Caco-2 (cell line): ENCODE results near the gene RPA1. TPM values are rescaled to one million over a fixed set of nuclear protein-coding genes. Genes with fewer than 3 reads are reported as not detected.

Experiments used
- Bru-seq: library from RNA; stranded (reverse); fragments of 400-500 nt; gene quantifications from one replicate; lab custom pipeline; 2021; lab: Mats Ljungman, UMichigan
- BruChase-seq, 2 experiments: library from RNA; stranded (reverse); fragments of 400-500 nt; gene quantifications; one replicate each; lab custom pipeline; 2021; lab: Mats Ljungman, UMichigan
- BruUV-seq: library from RNA; stranded (reverse); fragments of 400-500 nt; replicated peaks from 2 replicates; lab custom pipeline; 2021; lab: Mats Ljungman, UMichigan
- CTCF ChIA-PET: fragments of 300-600 bp; sonication (Branson Sonifier 250); formaldehyde crosslinking; loops from one replicate; lab custom pipeline; 2022; ENCODE audit warnings: antibody characterized with exemption; lab: Charles Lee
- POLR2A ChIA-PET: fragments of 300-600 bp; sonication (Branson Sonifier 250); formaldehyde crosslinking; loops from one replicate; lab custom pipeline; 2022; ENCODE audit warnings: antibody characterized with exemption; lab: Charles Lee
- DNase-seq, 2 experiments: peaks; one replicate each; pipeline versions ENCODE4 v3.0.0 to v3.0.0-alpha.2; 2020 to 2022
- H3K27me3 ChIP-seq: replicated peaks from 2 replicates; pipeline ENCODE4 v1.6.0; 2011; ENCODE audit warnings: low read length; ENCODE audit not compliant: control insufficient read depth, insufficient read depth
- H3K36me3 ChIP-seq: 2 replicates; pipeline ENCODE4 v1.5.1; 2011; ENCODE audit warnings: low read length; ENCODE audit not compliant: control insufficient read depth, insufficient read depth
- H3K4me1 ChIP-seq: fragments of 250-450 bp; sonication (Bioruptor Pico); 2 replicates; pipeline ENCODE4 v1.5.1; 2020; ENCODE audit warnings: mild to moderate bottlenecking
- H3K4me3 ChIP-seq: 2 replicates; pipeline ENCODE4 v1.5.1; 2011; ENCODE audit warnings: low read depth, mild to moderate bottlenecking, control low read depth, low read length
- H3K9me3 ChIP-seq: fragments of 250-450 bp; sonication (Bioruptor Pico); 2 replicates; pipeline ENCODE4 v1.5.1; 2020; ENCODE audit warnings: mild to moderate bottlenecking, moderate library complexity
- H3K27ac Mint-ChIP-seq: one replicate; pipeline ENCODE4 v1.8.0; 2022; ENCODE audit warnings: mixed read lengths; ENCODE audit not compliant: unreplicated experiment
- H3K27me3 Mint-ChIP-seq: one replicate; pipeline ENCODE4 v1.8.0; 2022; ENCODE audit warnings: mixed read lengths; ENCODE audit not compliant: insufficient read depth, unreplicated experiment
- H3K36me3 Mint-ChIP-seq: one replicate; pipeline ENCODE4 v1.8.0; 2022; ENCODE audit warnings: mild to moderate bottlenecking, mixed read lengths; ENCODE audit not compliant: insufficient read depth, unreplicated experiment
- H3K4me1 Mint-ChIP-seq: one replicate; pipeline ENCODE4 v1.8.0; 2022; ENCODE audit warnings: low read depth, mixed read lengths; ENCODE audit not compliant: unreplicated experiment
- H3K4me3 Mint-ChIP-seq: one replicate; pipeline ENCODE4 v1.8.0; 2022; ENCODE audit warnings: mild to moderate bottlenecking, moderate library complexity, mixed read lengths; ENCODE audit not compliant: unreplicated experiment
- H3K9me3 Mint-ChIP-seq: one replicate; pipeline ENCODE4 v1.8.0; 2022; ENCODE audit warnings: mixed read lengths; ENCODE audit not compliant: unreplicated experiment
- intact Hi-C: fragments of 100-400 bp; cut with micrococcal nuclease; formaldehyde crosslinking; loops from one replicate; pipeline ENCODE4 v1.10.0; 2022; ENCODE audit not compliant: unreplicated experiment
- long read RNA-seq: library from polyadenylated mRNA; stranded (forward); transcript quantifications from one replicate; pipeline ENCODE4 v2.0.0, GENCODE V29; 2022
- total RNA-seq: library from RNA; stranded (reverse); gene quantifications from 2 replicates; pipeline ENCODE4 v1.2.3, GENCODE V29; 2022
- TF ChIP-seq, protein P1 (sequence below), 2 experiments: fragments of 200-600 bp in 1 of 2; IDR thresholded peaks; 1 replicate in 1 of 2; 2 replicates in 1 of 2; pipeline versions ENCODE4 v1.5.1 to v1.8.0; 2011 to 2022; ENCODE audit warnings: antibody characterized with exemption in 1 of 2, control low read depth in 1 of 2, inconsistent platforms in 1 of 2, low read depth in 1 of 2, low read length in 1 of 2, mild to moderate bottlenecking in 1 of 2, moderate library complexity in 1 of 2; ENCODE audit not compliant: insufficient read depth in 1 of 2, severe bottlenecking in 1 of 2, unreplicated experiment in 1 of 2

Gene RPA1
- total RNA-seq, result 147 and 167 TPM in 2 replicates
- Bru-seq, nascent RNA, result percentile 76 among the genes with signal in this experiment
- percentile 82 among the genes with signal in this experiment for BruChase-seq, experiment 1, labeled RNA remaining after a 2-hour chase
- percentile 90 among the genes with signal in this experiment for BruChase-seq, experiment 2, labeled RNA remaining after a 6-hour chase
- long read RNA-seq, full-length matches to known transcripts, result 237 of 281 reads
- long read RNA-seq, partial matches to known transcripts, result 12 of 281 reads
- long read RNA-seq, other reads (novel, unspliced or antisense), result 32 of 281 reads

DNA sequence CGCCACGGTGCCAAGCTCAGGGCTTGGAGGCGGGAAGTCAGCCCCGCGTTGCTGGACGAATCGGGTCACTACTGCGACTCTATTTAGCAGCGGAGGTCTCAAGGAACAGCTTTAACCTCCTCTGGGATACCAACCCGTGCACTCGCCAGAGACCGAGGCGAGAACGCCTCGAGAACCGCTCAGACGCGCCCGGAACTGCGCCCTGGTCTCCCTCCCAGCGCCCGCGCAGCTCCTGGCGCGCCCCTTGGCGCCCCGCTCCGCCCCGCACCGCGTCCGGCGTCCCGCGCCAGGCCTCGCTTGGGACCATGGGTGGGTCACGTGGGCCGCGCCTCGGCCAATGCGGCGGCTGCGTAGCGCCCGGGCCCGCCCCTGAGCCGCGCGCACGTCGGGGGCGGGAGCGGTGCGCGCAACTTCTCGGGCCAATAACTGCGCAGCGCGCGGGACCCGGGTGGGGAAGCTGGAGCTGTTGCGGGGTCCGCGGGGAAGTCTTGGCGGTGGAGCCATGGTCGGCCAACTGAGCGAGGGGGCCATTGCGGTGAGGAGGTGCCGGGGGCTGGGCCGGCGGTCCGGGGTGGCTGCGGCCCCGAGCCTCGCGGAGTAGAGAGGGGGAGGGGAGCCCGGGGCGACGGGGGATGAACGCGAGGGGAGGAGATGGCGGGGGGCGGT is at the start of gene RPA1, which contains the start of gene SMYD4:
TSS of gene RPA1 (plus strand) at position 414 of the 666 bp plus-strand sequence. CDS start at position 503, 89 bp downstream.
TSS of gene SMYD4 (minus strand) at position 311 of the 666 bp plus-strand sequence. CDS start 1,908 bp downstream, outside the sequence.
- TF ChIP-seq, protein P1, sequence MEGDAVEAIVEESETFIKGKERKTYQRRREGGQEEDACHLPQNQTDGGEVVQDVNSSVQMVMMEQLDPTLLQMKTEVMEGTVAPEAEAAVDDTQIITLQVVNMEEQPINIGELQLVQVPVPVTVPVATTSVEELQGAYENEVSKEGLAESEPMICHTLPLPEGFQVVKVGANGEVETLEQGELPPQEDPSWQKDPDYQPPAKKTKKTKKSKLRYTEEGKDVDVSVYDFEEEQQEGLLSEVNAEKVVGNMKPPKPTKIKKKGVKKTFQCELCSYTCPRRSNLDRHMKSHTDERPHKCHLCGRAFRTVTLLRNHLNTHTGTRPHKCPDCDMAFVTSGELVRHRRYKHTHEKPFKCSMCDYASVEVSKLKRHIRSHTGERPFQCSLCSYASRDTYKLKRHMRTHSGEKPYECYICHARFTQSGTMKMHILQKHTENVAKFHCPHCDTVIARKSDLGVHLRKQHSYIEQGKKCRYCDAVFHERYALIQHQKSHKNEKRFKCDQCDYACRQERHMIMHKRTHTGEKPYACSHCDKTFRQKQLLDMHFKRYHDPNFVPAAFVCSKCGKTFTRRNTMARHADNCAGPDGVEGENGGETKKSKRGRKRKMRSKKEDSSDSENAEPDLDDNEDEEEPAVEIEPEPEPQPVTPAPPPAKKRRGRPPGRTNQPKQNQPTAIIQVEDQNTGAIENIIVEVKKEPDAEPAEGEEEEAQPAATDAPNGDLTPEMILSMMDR (IDR thresholded peaks at IDR 0.05; ENCODE audit: insufficient read depth in 1 of 2, low read depth in 1 of 2, low read length in 1 of 2, severe bottlenecking in 1 of 2, unreplicated experiment in 1 of 2), result no peak
- DNase-seq, result peak; percentile 86 to 94
- peaks cover 22% of the 10 kb centered on the region for H3K4me1 Mint-ChIP-seq
- Histone ChIP-seq H3K4me3 (peak within 1 kb of the TSS; percentile 97), H3K4me1 (no peaks in the 10 kb centered on the region), H3K36me3 (no peaks in the 10 kb centered on the region; the same call in 1 of the 2 replicates), H3K27me3 (no peaks in the 10 kb centered on the region), H3K9me3 (no peaks in the 10 kb centered on the region)
- peak within 1 kb of the TSS; percentile 96 for H3K4me3 Mint-ChIP-seq
- H3K27me3 Mint-ChIP-seq, result no peaks in the 10 kb centered on the region
- intact Hi-C loops, result no loop called here
- H3K27ac Mint-ChIP-seq, result peak within 1 kb of the TSS; percentile 67
- BruUV-seq, result no TSS peak
- no peaks in the 10 kb centered on the region for H3K9me3 Mint-ChIP-seq
- POLR2A ChIA-PET, result interaction anchor here (0.9 to 2.0 kb wide), 3 partner anchors 19 to 113 kb away, joined by 4 to 14 read pairs (median 8); no protein-coding TSS in a partner anchor
- CTCF ChIA-PET, result interaction anchor here (0.5 to 0.8 kb wide), 3 partner anchors 116 to 480 kb away, joined by 3 to 4 read pairs (median 4); no protein-coding TSS in a partner anchor
- H3K36me3 Mint-ChIP-seq, result peaks cover 37% of the 10 kb centered on the region

GRCh38 chr17:1782171-1782567 is 47.6 kb upstream of the RPA1 start:
- Histone ChIP-seq H3K36me3 (peaks cover 2% of the 10 kb centered on the region), H3K27me3 (no peaks in the 10 kb centered on the region), H3K4me3 (no peak overlapping the region), H3K4me1 (peaks cover 4% of the 10 kb centered on the region; the same call in 1 of the 2 replicates), H3K9me3 (no peaks in the 10 kb centered on the region)
- TF ChIP-seq, protein P1 (IDR thresholded peaks at IDR 0.05; ENCODE audit: insufficient read depth in 1 of 2, low read depth in 1 of 2, low read length in 1 of 2, severe bottlenecking in 1 of 2, unreplicated experiment in 1 of 2), result no peak
- no TSS peak for BruUV-seq
- no peaks in the 10 kb centered on the region for H3K4me1 Mint-ChIP-seq
- no peak for DNase-seq
- H3K4me3 Mint-ChIP-seq, result no peak overlapping the region
- ChIA-PET CTCF (interaction anchor here (0.7 kb wide), 2 partner anchors 9 to 72 kb away, joined by 4 to 6 read pairs; partner anchors contain the start of gene TLCD2), POLR2A (interaction anchor here (2.6 kb wide), 1 partner anchor 65 kb away, joined by 16 read pairs; no protein-coding TSS in a partner anchor)
- no peaks in the 10 kb centered on the region for H3K27me3 Mint-ChIP-seq
- H3K9me3 Mint-ChIP-seq, result no peaks in the 10 kb centered on the region
- intact Hi-C loops, result no loop called here
- peaks cover 72% of the 10 kb centered on the region for H3K36me3 Mint-ChIP-seq
- H3K27ac Mint-ChIP-seq, result no peak overlapping the region

DNA sequence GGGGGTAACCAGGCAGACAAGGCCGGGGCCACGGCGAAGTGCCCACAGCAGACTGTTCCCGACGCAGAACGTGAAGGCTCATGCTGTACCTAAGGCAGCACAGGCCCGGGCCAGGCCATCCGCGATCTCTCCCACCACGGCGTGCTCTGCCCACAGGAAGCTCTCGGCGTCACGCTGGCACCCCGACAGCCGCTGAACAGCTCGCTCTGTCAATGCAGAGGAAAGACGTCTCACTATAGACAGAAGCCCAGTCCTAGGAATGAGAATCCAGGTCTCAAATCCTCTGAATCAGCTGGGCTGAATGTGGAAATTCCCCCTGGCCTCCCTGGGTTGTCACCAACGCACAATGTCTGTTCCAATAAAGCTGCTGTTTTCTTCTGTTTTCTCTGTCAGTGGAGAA is 46.5 kb upstream of the RPA1 start:
- Mint-ChIP-seq H3K27ac (peak overlapping the region; percentile 44), H3K36me3 (peaks cover 61% of the 10 kb centered on the region), H3K9me3 (no peaks in the 10 kb centered on the region), H3K4me3 (no peak overlapping the region), H3K27me3 (no peaks in the 10 kb centered on the region), H3K4me1 (no peaks in the 10 kb centered on the region)
- peaks cover 4% of the 10 kb centered on the region; the same call in 1 of the 2 replicates for H3K4me1 ChIP-seq
- POLR2A ChIA-PET, result interaction anchor here (0.9 to 2.6 kb wide), 3 partner anchors 13 to 66 kb away, joined by 3 to 16 read pairs (median 3); no protein-coding TSS in a partner anchor
- TF ChIP-seq, protein P1 (IDR thresholded peaks at IDR 0.05; ENCODE audit: insufficient read depth in 1 of 2, low read depth in 1 of 2, low read length in 1 of 2, severe bottlenecking in 1 of 2, unreplicated experiment in 1 of 2), result no peak
- no TSS peak for BruUV-seq
- intact Hi-C loops, result no loop called here
- H3K4me3 ChIP-seq, result no peak overlapping the region
- no peak for DNase-seq
- CTCF ChIA-PET, result interaction anchor here (0.5 to 2.7 kb wide), 19 partner anchors 13 to 133 kb away, joined by 3 to 40 read pairs (median 4); partner anchors contain the start of genes RILP, SERPINF1, SERPINF2 and TLCD2
- peaks cover 2% of the 10 kb centered on the region for H3K36me3 ChIP-seq
- H3K9me3 ChIP-seq, result no peaks in the 10 kb centered on the region
- H3K27me3 ChIP-seq, result no peaks in the 10 kb centered on the region
